K562 (cell line): ENCODE results near the gene ARHGAP4. TPM values are rescaled to one million over a fixed set of nuclear protein-coding genes. Genes with fewer than 3 reads are reported as not detected.
A peak's percentile ranks its signal among the peaks of the same experiment; 100 is the strongest.

ENCODE experiments used
- KDM5B ChIP-seq: fragments of 200-600 bp; sonication (generic); IDR thresholded peaks from 2 replicates; pipeline ENCODE4 v1.6.1; 2012; ENCODE audit warnings: low read depth, mild to moderate bottlenecking, moderate library complexity, low read length, control low read depth, inconsistent platforms; ENCODE audit not compliant: insufficient replicate concordance
- L3MBTL2 ChIP-seq: fragments of 450-650 bp; IDR thresholded peaks from 2 replicates; pipeline ENCODE4 v1.6.1; 2016; ENCODE audit warnings: mild to moderate bottlenecking, moderate library complexity
- MAZ ChIP-seq, 2 experiments: fragments of 450-650 bp in 1 of 2; sonication (generic) in 1 of 2; formaldehyde crosslinking; IDR thresholded peaks in 1 of 2; conservative IDR thresholded peaks in 1 of 2; 2 replicates each; pipeline versions ENCODE4 v1.4.0 to v1.5.0; 2020; ENCODE audit warnings: mild to moderate bottlenecking in 1 of 2, missing genetic modification reagents in 1 of 2
- MTF1 ChIP-seq: fragments of 250-450 bp; sonication (Bioruptor Pico); IDR thresholded peaks from 2 replicates; pipeline ENCODE4 v1.9.0; 2021; ENCODE audit warnings: moderate library complexity, mild to moderate bottlenecking, inconsistent platforms, borderline replicate concordance
- MYNN ChIP-seq, 2 experiments: sonication (generic); formaldehyde crosslinking in 1 of 2; IDR thresholded peaks; 2 replicates each; pipeline versions ENCODE4 v1.5.0 to v1.6.1; 2016 to 2020; ENCODE audit warnings: antibody characterized with exemption in 1 of 2, missing genetic modification reagents in 1 of 2
- PRMT5 ChIP-seq: sonication (generic); formaldehyde crosslinking; IDR thresholded peaks from 2 replicates; pipeline ENCODE4 v1.5.0; 2020; ENCODE audit warnings: missing genetic modification reagents
- SAP30 ChIP-seq: fragments of 200-600 bp; sonication (generic); IDR thresholded peaks from 2 replicates; pipeline ENCODE4 v1.6.1; 2012; ENCODE audit warnings: borderline replicate concordance, low read depth, mild to moderate bottlenecking, moderate library complexity, low read length, control low read depth, inconsistent platforms; ENCODE audit not compliant: insufficient read depth, poor library complexity, severe bottlenecking
- SRF ChIP-seq, 2 experiments: fragments of 250-450, 450-650 bp in 1 of 2; sonication (Bioruptor Pico) in 1 of 2; sonication (generic) in 1 of 2; formaldehyde crosslinking; IDR thresholded peaks; 2 replicates each; pipeline versions ENCODE4 v1.5.0 to v1.5.1; 2020 to 2022; ENCODE audit warnings: mild to moderate bottlenecking in 1 of 2, missing genetic modification reagents in 1 of 2
- ZBTB7A ChIP-seq: IDR thresholded peaks from 2 replicates; pipeline ENCODE4 v1.6.1; 2011; ENCODE audit warnings: low read depth, mild to moderate bottlenecking, low read length, moderate library complexity, borderline replicate concordance; ENCODE audit not compliant: control insufficient read depth
- ZNF143 ChIP-seq: sonication (generic); formaldehyde crosslinking; IDR thresholded peaks from 2 replicates; pipeline ENCODE4 v1.9.0; 2022; ENCODE audit warnings: mild to moderate bottlenecking, missing genetic modification reagents
- polyA plus RNA-seq, 8 experiments: library from polyadenylated mRNA; depleted of rRNA in 4 of 8; stranded (reverse) in 5 of 8; unstranded in 3 of 8; fragments of >200 nt; fragmentation: Nextera tagmentation in 2 of 8; fragmentation: Illumina TruSeq in 1 of 8; extraction: Ambion mirVana in 2 of 8; extraction: Trizol in 1 of 8; gene quantifications; 2 replicates each; pipeline versions ENCODE4 v1.2.1 to v1.2.3, GENCODE V29; 2011 to 2014; ENCODE audit warnings: inconsistent platforms in 1 of 8, missing spikeins in 1 of 8
- total RNA-seq, 7 experiments: library from RNA; depleted of rRNA in 6 of 7; stranded (reverse); fragments of >200 nt in 6 of 7; fragmentation: Illumina TruSeq in 2 of 7; extraction: Trizol in 2 of 7; gene quantifications; 2 replicates each; pipeline versions ENCODE4 v1.2.1 to v1.2.3, GENCODE V29; 2011 to 2021; ENCODE audit warnings: low replicate concordance in 1 of 7
- TF ChIP-seq, protein P1 (sequence below): fragments of 450-650 bp; formaldehyde crosslinking; IDR thresholded peaks from 2 replicates; pipeline ENCODE4 v1.4.0; 2020; ENCODE audit warnings: mild to moderate bottlenecking, moderate library complexity
- TF ChIP-seq, protein P2 (sequence below): fragments of 250-450 bp; sonication (Bioruptor Pico); IDR thresholded peaks from 2 replicates; pipeline ENCODE4 v1.5.0; 2021; ENCODE audit warnings: mild to moderate bottlenecking, moderate library complexity
- TF ChIP-seq, protein P3 (sequence below): sonication (generic); formaldehyde crosslinking; IDR thresholded peaks from 2 replicates; pipeline ENCODE4 v1.8.0; 2022; ENCODE audit warnings: mild to moderate bottlenecking, missing genetic modification reagents
- TF ChIP-seq, protein P4 (sequence below): sonication (generic); formaldehyde crosslinking; IDR thresholded peaks from 2 replicates; pipeline ENCODE4 v1.8.1; 2023; ENCODE audit warnings: missing genetic modification reagents, mild to moderate bottlenecking, borderline replicate concordance

The ARHGAP4 gene
- total and polyA plus RNA-seq, 9 of the 15 experiments (the other 6 are each of a cell fraction or from before 2014, with no cell fraction given), result 0.30 to 81.8 (median 13.5) TPM

DNA sequence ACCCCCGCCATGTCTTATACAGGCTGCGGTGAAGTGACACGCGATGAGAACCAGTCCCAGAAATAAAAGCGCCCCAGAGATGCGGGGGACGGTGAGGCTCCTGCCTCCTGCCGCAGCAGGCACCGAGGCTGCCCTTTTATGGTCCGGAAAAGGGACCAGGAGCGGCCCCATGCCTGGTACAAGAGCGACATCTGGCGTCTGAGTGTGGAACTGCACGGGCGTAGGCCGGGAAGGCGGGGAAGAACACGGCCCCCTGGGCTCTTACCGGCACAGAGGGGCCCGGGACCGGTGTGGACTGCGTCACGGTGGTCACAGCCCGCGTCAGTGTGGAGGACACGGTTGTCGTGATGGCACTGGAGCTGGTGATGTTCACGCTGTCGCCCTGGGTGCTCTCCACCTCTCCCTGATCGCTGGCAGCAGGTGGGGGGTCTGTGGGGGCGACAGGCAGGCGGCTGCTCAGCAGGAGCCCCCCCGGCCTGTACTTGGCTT is 27.3 kb upstream of the ARHGAP4 start (continued):
- TF ChIP-seq MTF1 (no peak), ZBTB7A (peak; percentile 41; the same call in 1 of the 2 replicates), KDM5B (no peak), SRF (CRISPR knock-in tag; IDR thresholded peaks at IDR 0.05) (peak; percentile 88 to 98), MAZ (CRISPR knock-in tag; conservative IDR thresholded peaks at IDR 0.05 in 1 of 2, IDR thresholded peaks at IDR 0.05 in 1 of 2) (peak in 1 of 2 experiments; percentile 16; a peak in 1 of 4 replicates), SAP30 (no peak), L3MBTL2 (no peak), ZNF143 (CRISPR knock-in tag) (no peak), PRMT5 (CRISPR knock-in tag) (no peak), MYNN (IDR thresholded peaks at IDR 0.05) (no peak; the same call in 1 of the 2 replicates), MYNN (CRISPR knock-in tag; IDR thresholded peaks at IDR 0.05) (no peak)
- TF ChIP-seq, protein P1, sequence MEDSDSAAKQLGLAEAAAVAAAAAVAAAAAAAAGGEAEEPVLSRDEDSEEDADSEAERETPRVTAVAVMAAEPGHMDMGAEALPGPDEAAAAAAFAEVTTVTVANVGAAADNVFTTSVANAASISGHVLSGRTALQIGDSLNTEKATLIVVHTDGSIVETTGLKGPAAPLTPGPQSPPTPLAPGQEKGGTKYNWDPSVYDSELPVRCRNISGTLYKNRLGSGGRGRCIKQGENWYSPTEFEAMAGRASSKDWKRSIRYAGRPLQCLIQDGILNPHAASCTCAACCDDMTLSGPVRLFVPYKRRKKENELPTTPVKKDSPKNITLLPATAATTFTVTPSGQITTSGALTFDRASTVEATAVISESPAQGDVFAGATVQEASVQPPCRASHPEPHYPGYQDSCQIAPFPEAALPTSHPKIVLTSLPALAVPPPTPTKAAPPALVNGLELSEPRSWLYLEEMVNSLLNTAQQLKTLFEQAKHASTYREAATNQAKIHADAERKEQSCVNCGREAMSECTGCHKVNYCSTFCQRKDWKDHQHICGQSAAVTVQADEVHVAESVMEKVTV, result peak; percentile 57; the same call in 1 of the 2 replicates
- TF ChIP-seq, protein P2, sequence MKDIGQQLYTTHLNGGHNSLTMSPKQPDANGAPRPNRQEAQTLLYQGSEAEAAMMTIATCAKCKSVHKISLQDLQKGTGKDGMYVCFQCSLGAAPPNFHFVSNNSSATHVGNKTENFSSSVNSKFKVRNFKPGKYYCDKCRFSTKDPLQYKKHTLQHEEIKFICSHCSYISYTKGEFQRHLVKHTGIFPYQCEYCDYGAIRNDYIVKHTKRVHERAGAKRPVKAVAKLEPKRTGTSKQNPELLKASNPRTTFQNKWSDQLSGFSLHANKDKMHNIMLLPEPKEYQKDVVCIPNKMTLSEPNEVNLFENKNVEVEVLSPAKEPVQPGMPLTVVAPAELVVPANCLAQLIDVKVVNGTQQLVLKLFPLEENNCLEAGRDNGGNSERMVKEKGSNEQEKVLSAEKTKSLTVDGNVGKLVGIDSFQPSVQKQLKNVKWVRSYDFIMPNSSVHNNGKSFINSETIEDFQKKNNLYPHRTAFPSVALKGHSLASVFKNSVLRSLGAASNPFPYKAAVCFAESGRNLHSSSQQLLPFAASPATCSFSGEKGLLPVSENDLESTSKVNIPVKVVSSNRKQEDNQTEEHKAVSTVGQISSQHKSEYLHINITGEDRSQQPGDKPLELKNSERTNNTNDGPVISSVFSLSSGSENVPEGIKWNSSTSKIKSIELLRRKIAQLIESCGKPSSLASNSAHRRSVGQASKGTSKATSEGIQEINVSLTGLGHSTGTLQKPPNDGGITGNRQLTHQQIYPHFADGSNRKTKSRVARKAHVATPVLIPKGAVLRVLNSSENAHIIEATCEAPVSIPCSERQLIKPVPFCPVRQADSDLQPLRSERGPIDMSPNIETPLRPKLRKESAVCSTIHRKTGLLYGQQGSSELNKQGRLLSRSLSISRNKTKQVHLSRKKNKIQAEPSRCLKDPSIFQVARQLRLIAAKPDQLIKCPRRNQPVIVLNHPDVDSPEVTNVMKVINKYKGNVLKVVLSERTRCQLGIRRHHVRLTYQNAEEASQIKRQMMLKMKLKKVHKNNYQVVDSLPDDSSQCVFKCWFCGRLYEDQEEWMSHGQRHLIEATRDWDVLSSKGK (CRISPR knock-in tag), result no peak
- TF ChIP-seq, protein P3, sequence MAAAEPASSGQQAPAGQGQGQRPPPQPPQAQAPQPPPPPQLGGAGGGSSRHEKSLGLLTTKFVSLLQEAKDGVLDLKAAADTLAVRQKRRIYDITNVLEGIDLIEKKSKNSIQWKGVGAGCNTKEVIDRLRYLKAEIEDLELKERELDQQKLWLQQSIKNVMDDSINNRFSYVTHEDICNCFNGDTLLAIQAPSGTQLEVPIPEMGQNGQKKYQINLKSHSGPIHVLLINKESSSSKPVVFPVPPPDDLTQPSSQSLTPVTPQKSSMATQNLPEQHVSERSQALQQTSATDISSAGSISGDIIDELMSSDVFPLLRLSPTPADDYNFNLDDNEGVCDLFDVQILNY (CRISPR knock-in tag), result no peak
- TF ChIP-seq, protein P4, sequence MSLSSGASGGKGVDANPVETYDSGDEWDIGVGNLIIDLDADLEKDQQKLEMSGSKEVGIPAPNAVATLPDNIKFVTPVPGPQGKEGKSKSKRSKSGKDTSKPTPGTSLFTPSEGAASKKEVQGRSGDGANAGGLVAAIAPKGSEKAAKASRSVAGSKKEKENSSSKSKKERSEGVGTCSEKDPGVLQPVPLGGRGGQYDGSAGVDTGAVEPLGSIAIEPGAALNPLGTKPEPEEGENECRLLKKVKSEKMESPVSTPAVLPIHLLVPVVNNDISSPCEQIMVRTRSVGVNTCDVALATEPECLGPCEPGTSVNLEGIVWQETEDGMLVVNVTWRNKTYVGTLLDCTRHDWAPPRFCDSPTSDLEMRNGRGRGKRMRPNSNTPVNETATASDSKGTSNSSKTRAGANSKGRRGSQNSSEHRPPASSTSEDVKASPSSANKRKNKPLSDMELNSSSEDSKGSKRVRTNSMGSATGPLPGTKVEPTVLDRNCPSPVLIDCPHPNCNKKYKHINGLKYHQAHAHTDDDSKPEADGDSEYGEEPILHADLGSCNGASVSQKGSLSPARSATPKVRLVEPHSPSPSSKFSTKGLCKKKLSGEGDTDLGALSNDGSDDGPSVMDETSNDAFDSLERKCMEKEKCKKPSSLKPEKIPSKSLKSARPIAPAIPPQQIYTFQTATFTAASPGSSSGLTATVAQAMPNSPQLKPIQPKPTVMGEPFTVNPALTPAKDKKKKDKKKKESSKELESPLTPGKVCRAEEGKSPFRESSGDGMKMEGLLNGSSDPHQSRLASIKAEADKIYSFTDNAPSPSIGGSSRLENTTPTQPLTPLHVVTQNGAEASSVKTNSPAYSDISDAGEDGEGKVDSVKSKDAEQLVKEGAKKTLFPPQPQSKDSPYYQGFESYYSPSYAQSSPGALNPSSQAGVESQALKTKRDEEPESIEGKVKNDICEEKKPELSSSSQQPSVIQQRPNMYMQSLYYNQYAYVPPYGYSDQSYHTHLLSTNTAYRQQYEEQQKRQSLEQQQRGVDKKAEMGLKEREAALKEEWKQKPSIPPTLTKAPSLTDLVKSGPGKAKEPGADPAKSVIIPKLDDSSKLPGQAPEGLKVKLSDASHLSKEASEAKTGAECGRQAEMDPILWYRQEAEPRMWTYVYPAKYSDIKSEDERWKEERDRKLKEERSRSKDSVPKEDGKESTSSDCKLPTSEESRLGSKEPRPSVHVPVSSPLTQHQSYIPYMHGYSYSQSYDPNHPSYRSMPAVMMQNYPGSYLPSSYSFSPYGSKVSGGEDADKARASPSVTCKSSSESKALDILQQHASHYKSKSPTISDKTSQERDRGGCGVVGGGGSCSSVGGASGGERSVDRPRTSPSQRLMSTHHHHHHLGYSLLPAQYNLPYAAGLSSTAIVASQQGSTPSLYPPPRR (CRISPR knock-in tag), result no peak
